ENCODE results near the gene IL17B. TPM values are rescaled to one million over a fixed set of nuclear protein-coding genes. Genes with fewer than 3 reads are reported as not detected.
"Not testable (repeated sequence)": the region's sequence is repeated elsewhere in the genome, so short reads cannot be mapped to it uniquely, and the experiment has no call there.

The IL17B gene
- total RNA-seq, 1 donor from 2014 or later, result not detected

DNA sequence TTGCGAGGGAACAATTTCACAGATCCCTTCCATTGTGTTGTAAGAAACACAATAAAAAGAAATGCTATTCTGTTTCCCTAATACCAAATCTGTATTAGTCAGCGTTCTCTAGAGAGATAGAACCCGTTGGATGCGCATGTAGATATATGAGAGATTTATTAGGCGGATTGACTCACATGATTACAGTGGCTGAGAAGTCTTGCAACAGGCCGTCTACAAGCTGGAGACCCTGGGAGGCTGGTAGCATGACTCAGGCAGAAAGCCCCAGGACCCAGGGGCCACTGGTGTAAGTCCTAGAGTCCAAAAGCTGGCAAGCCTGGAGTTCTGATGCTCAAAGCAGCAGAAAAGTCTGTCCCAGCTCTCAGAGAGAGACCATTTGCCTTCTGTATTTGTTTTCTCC is 18.4 kb upstream of the IL17B start:
- DNase-seq (ENCODE audit: low read depth), result no peak
- H3K4me3 ChIP-seq (ENCODE audit: low read depth, low read length), result no peak overlapping the region
- TF ChIP-seq, protein P1, sequence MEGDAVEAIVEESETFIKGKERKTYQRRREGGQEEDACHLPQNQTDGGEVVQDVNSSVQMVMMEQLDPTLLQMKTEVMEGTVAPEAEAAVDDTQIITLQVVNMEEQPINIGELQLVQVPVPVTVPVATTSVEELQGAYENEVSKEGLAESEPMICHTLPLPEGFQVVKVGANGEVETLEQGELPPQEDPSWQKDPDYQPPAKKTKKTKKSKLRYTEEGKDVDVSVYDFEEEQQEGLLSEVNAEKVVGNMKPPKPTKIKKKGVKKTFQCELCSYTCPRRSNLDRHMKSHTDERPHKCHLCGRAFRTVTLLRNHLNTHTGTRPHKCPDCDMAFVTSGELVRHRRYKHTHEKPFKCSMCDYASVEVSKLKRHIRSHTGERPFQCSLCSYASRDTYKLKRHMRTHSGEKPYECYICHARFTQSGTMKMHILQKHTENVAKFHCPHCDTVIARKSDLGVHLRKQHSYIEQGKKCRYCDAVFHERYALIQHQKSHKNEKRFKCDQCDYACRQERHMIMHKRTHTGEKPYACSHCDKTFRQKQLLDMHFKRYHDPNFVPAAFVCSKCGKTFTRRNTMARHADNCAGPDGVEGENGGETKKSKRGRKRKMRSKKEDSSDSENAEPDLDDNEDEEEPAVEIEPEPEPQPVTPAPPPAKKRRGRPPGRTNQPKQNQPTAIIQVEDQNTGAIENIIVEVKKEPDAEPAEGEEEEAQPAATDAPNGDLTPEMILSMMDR (conservative IDR thresholded peaks at IDR 0.05; ENCODE audit: low read depth, low read length), result no peak

DNA sequence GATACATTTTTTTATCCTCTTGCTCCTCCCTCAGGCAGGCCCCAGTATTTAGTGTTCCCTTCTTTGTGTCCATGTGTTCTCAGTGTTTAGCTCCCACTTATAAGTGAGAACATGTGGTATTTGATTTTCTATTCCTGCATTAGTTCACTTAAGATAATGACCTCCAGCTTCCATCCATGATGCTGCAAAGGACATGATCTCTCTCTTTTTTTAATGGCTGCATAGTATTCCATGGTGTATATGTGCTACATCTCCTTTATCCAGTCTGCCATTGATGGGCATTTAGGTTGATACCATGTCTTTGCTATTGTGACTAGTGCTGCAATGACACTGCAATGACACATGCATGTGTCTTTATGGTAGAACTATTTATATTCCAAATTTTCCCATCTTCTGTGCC is 15.9 kb upstream of the IL17B start:
- H3K4me3 ChIP-seq (ENCODE audit: low read depth, low read length); DNase-seq (ENCODE audit: low read depth): not testable (repeated sequence)

DNA sequence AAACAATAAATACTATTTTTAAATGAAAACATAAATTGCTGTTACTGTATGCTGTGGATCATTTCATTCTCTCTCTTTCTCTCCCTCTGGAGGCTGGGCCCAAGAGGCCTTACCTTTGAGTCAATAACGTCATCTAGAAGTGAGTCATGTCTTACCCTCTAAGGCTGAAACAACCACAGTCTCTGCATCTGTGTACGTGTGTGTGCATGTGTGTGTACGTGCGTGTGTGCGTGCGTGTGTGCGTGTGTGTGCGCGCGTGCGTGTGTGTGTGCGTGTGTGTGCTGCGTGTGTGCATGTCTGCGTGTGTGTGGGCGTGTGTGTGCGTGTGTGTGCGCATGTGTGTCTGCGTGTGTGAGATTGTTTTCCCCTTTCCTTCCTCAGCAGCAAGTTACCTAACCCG is 13.6 kb upstream of the IL17B start:
- DNase-seq (ENCODE audit: low read depth), result no peak
- H3K4me3 ChIP-seq (ENCODE audit: low read depth, low read length), result no peak overlapping the region
- TF ChIP-seq, protein P1 (conservative IDR thresholded peaks at IDR 0.05; ENCODE audit: low read depth, low read length), result no peak

DNA sequence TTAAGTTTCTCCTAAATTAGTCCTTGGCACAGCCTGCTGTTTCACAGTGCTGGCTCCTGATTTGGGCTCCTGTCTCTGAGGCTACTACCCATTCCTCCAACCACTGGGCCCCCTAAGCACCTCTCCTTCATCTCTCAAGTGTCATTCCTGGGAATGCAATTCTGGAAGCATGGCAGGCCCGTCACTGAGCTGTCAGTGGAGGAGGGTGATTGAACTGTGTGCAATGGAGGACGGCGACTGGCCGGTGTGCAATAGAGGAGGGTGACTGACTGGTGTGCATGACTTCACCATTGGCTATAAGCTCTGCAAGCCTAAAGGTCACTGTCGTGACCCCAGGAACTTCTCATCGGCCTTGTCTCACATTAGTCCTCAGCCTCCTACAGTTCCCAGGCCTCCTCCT is 12.4 kb upstream of the IL17B start:
- TF ChIP-seq, protein P1 (conservative IDR thresholded peaks at IDR 0.05; ENCODE audit: low read depth, low read length), result no peak
- DNase-seq (ENCODE audit: low read depth), result no peak
- no peak overlapping the region for H3K4me3 ChIP-seq (ENCODE audit: low read depth, low read length)

DNA sequence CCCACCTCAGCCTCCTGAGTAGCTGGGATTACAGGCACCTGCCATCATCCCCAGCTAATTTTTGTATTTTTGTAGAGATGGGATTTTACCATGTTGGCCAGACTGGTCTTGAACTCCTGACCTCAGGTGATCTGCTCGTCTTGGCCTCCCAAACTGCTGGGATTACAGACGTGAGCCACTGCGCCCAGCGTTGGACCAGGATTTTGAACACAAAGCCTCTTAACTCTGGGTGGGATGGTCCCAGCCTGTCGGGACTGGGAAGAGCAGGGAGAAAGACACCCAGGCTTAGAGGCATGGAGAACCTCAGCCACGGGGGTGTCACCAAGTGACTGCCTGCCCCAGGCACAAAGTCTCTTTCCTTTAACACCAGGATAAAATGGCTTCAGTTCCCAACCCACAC is 12.0 kb upstream of the IL17B start:
- not testable (repeated sequence) for DNase-seq (ENCODE audit: low read depth); H3K4me3 ChIP-seq (ENCODE audit: low read depth, low read length)

DNA sequence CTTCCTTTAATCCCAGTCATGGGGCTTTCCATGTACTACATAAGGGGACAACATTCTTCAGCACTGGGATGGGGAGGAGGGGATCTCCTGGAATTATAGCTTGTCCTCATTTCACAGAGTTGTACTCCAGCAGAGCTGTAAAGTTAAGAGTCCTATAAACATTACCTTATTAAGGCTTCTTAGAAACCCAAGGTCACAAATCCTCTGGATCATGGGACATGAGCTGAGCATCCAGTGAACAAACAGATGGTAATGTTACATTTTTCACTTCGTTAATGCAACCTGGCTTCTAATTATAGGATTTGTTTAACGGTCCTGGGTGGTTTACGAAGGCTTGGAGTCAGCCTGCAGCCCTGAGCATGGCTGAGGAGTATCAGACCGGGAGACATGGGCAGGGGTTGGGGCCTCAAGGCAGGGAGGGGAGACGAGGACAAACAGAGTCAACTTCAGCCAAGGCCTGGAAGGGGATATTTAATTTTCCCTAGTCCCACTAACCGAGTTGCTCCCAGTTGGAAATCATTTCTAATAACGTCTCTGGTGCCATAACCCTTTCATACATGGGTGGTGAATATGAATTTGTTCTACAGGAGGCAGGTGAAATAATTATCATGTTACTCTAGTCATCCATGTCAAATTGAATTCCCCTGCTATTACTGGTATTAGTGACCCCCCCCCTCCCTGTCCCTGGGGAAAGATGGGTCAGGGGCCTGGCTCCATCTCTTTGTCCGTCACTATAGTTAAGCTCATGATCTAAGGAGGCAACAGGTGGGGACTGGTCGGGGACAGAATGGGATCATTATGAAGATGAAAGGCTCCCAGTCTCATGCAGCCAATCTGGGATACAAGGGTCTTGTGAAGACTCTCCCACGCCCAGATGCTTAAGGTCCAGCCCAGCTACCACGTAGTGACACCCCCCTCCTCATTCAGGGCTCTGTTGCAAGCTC is 10.7 kb upstream of the IL17B start:
- DNase-seq (ENCODE audit: low read depth), result no peak
- H3K4me3 ChIP-seq (ENCODE audit: low read depth, low read length), result no peak overlapping the region
- TF ChIP-seq, protein P1 (conservative IDR thresholded peaks at IDR 0.05; ENCODE audit: low read depth, low read length), result no peak

DNA sequence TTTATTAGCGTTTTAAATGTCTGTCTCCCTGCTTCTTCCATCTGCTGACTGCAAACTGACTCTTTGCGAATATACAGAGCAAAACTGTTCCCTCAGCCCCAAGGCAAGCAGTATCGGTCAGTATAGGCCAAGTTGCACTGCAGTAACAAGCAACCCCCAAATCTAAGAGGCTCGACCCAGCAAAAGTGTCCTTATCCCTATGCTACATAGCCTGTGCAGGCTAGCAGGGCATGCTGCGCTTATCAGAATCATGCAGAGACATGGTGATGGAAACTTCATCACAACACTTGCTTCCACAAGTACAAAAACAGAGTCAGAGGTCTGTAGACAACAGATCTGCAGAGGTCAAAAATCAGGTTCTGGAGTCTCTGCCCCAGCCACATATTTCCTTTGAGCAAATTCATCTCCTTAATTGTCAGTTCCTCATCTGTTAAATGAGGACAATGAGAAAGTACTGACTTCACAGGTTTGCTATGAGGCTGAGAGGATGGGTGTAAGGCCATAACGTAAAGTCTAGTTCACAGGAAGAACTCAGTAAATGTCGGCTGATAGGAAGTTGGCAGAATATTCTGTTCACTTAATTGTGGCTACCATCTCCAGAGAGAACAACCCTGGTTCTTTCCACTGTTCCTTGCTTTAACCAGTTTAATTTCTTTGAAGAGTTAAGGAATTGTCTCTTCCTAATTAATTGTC is 9.6 kb upstream of the IL17B start:
- TF ChIP-seq, protein P1 (conservative IDR thresholded peaks at IDR 0.05; ENCODE audit: low read depth, low read length), result no peak
- no peak for DNase-seq (ENCODE audit: low read depth)
- H3K4me3 ChIP-seq (ENCODE audit: low read depth, low read length), result no peak overlapping the region

DNA sequence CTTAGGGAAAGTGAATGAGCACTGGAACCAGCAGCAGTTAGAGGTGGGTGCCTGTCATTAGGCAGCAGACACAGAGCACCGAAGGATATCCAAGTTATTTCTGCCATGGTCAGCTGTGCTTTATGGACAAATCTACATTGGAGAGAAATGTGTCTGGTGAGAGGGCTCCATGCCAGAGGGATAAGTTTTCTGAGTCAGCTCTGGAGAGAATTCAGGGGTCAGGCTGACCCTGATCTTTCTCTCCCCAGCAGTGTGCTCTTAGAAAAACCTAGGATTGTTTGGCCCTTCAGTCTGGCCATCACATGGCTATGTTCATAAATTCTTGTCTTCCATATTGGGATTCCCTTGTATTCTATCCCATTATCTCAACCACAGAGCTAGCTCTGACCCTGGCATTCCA is 8.9 kb upstream of the IL17B start:
- H3K4me3 ChIP-seq (ENCODE audit: low read depth, low read length), result no peak overlapping the region
- no peak for DNase-seq (ENCODE audit: low read depth)
- TF ChIP-seq, protein P1 (conservative IDR thresholded peaks at IDR 0.05; ENCODE audit: low read depth, low read length), result no peak
